RWPE1 (cell line): ENCODE results near the gene SLF1.

Experiments used
- CTCF ChIA-PET: fragments of 350-600 bp; sonication (Branson Sonifier 250); formaldehyde crosslinking; extraction: SDS; loops from one replicate; lab custom pipeline; 2021; lab: Yijun Ruan, JAX
- POLR2A ChIA-PET: fragments of 400-600 bp; formaldehyde crosslinking; extraction: SDS; loops from one replicate; lab custom pipeline; 2020; ENCODE audit warnings: antibody characterized with exemption; ENCODE audit not compliant: low non-redundant PET; lab: Yijun Ruan, JAX
- DNase-seq: peaks from one replicate; pipeline ENCODE4 v3.0.0; 2012; ENCODE audit warnings: low spot score
- H3K27ac ChIP-seq: fragments of 450-650 bp; 2 replicates; pipeline ENCODE4 v1.5.1; 2017
- TF ChIP-seq, protein P1 (sequence below): fragments of 450-650 bp; conservative IDR thresholded peaks from 2 replicates; pipeline ENCODE4 v1.5.1; 2017; ENCODE audit warnings: low read depth, mild to moderate bottlenecking

SLF1 gene

DNA sequence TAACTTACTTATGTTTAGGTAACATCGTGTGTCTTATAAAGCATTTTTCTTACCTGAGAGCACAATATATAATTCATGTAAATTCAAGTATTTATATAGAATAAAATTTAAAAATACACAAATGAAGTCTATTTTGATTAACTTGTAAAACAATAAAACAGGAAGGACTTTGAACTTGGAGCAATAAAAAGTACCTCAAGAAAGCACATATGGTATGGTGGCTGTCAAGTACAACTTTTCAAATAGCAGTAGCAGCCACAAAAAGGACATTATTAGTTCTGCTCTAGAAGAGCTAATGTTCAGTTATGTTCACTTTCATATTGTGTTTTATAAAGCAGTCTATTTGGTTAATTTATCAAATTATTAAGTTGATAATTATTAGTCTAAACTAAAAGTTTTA lies 31.4 kb downstream of the SLF1 start:
- CTCF ChIA-PET = no interaction called here
- POLR2A ChIA-PET = interaction anchor here (0.7 kb wide), 1 partner anchor 1501 kb away, joined by 6 read pairs; no protein-coding TSS in a partner anchor
- no peak for DNase-seq
- no peak overlapping the region for H3K27ac ChIP-seq
- TF ChIP-seq, protein P1, sequence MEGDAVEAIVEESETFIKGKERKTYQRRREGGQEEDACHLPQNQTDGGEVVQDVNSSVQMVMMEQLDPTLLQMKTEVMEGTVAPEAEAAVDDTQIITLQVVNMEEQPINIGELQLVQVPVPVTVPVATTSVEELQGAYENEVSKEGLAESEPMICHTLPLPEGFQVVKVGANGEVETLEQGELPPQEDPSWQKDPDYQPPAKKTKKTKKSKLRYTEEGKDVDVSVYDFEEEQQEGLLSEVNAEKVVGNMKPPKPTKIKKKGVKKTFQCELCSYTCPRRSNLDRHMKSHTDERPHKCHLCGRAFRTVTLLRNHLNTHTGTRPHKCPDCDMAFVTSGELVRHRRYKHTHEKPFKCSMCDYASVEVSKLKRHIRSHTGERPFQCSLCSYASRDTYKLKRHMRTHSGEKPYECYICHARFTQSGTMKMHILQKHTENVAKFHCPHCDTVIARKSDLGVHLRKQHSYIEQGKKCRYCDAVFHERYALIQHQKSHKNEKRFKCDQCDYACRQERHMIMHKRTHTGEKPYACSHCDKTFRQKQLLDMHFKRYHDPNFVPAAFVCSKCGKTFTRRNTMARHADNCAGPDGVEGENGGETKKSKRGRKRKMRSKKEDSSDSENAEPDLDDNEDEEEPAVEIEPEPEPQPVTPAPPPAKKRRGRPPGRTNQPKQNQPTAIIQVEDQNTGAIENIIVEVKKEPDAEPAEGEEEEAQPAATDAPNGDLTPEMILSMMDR = no peak

DNA sequence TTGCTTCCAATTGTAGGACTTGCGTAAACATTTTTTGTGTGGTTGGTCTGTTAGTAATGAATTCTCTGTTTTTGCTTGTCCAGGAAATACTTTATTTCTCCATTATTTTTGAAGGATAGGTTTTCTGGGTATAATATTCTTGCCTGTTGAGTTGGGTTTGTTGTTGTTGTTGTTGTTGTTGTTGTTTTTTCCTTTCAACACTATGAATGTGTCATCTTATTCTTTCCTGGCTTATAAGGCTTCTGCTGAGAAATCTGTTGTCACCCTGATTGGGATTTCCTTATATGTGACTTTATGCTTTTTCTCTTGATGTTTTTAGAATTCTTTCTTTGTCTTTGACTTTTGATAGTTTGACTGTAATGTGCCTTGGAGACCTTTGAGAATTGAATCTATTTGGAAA lies 39.8 kb downstream of the SLF1 start:
- H3K27ac ChIP-seq = no peak overlapping the region
- no peak for DNase-seq
- TF ChIP-seq, protein P1 = no peak
- POLR2A ChIA-PET = no interaction called here
- CTCF ChIA-PET = interaction anchor here (0.7 kb wide), 1 partner anchor 1507 kb away, joined by 4 read pairs; no protein-coding TSS in a partner anchor

DNA sequence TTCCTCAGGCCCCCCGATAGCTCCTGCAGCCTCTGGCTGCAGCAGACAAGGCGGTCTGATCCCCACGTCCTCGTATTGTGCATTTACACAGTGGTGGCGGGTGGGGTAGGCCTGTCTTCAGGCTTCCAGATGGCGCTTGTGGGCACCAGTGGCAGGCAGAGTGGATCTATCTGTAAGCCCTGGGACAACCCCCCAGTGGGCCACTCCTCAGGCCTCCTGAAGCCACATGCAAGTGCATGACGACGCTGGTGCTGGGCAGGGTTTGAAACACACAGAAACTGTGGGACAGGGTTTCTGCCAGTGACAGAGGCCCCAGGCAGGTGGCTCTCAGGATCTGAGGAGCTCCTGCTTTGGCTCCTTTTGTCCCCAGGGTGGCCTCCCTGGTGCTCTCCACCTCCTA lies 42.0 kb downstream of the SLF1 start:
- ChIA-PET POLR2A (no interaction called here), CTCF (interaction anchor here (0.6 to 0.7 kb wide), 2 partner anchors 131 to 156 kb away, joined by 3 read pairs; no protein-coding TSS in a partner anchor)
- TF ChIP-seq, protein P1 = no peak
- no peak for DNase-seq
- no peak overlapping the region for H3K27ac ChIP-seq

DNA sequence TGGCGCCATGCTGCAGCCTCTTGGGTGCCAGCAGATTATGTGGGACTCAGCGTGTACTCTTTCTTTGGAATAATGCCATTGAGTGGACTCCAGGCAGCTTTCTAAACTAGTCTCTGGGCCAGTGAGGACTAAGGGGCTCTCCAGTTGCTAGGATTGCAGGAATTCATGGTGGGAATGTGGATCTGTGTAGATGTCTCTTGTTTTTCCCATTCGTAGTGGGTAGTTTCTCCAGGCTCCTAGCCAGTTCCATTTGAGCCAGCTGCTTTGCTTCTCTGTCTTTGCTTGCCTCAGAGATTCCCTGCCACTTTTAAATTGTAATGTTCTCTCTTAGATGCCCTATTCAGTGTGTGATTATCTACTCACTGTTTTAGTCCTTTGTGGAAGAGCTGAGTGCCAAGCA lies 42.6 kb downstream of the SLF1 start:
- CTCF ChIA-PET = interaction anchor here (0.6 to 0.7 kb wide), 4 partner anchors 131 to 1729 kb away, joined by 3 to 6 read pairs (median 4); no protein-coding TSS in a partner anchor
- no peak overlapping the region for H3K27ac ChIP-seq
- TF ChIP-seq, protein P1 = no peak
- POLR2A ChIA-PET = no interaction called here
- DNase-seq = no peak

DNA sequence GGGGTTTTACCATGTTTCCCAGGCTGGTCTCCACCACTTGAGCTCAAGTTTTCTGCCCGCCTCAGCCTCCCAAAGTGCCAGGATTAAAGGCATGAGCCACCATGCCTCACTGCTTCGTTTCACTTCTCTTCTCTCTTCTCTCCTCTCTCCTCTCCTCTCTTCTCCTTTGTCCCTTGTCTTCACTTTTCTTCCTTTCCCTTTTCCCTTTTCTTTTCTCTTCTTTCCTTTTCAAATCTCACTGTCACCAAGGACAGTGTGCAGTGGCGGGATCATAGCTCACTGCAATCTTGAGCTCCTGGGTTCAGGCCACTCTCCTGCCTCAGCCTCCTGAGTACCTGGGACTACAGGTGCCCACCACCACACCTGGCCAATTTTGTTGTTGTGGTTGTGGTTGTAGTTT lies 49.5 kb downstream of the SLF1 start:
- ChIA-PET POLR2A (no interaction called here), CTCF (interaction anchor here (0.7 kb wide), 1 partner anchor 75 kb away, joined by 4 read pairs; no protein-coding TSS in a partner anchor)
- no peak overlapping the region for H3K27ac ChIP-seq
- TF ChIP-seq, protein P1 = no peak
- DNase-seq = no peak

DNA sequence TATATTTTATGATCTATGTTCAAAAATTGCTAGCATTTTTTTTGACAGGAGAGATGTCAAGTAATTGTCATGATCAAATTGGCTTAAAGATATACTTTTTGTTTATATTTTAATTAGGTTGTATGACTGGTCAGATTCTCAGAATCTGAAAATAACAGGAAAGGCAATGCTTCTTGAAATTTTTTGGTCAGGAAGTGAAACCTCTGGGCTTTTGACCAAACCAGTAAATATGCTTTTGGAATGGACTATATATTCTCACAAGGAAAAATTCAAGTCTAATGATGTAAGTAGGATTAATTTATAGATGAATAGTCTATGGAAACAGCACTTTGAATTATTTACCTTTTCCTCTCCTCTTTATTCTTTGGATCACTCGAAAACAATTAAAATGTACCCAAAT lies 52.3 kb downstream of the SLF1 start:
- no peak for DNase-seq
- POLR2A ChIA-PET = no interaction called here
- TF ChIP-seq, protein P1 = no peak
- H3K27ac ChIP-seq = no peak overlapping the region
- CTCF ChIA-PET = no interaction called here

DNA sequence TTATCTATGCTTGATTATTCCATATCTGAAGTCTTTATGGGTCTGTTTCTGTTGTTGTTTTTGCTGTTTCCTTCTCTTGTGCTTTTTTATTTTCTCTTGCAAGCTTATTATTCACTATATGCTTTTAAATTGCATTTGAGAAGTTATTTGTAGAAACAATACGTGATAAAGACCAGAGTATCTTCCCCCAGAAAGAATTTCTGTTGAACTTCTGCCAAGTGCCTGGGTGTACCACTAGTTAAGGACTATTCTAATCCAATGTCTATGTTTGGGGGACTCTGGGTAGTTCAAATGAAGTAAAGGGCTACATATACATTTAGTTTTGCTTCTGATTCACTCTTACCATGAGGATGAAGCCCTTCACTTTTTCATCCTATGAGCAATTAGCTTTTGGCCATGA lies 54.3 kb downstream of the SLF1 start:
- H3K27ac ChIP-seq = no peak overlapping the region
- POLR2A ChIA-PET = interaction anchor here (0.6 kb wide), 1 partner anchor 50 kb away, joined by 4 read pairs; no protein-coding TSS in a partner anchor

More for the DNA sequence above, 54.3 kb downstream of the SLF1 start:
- no peak for DNase-seq
- TF ChIP-seq, protein P1 = no peak
- CTCF ChIA-PET = no interaction called here
